Testis (tissue), 3 donors: ENCODE measurements around the gene ZDHHC7. TPM values are rescaled to one million over a fixed set of nuclear protein-coding genes. Genes with fewer than 3 reads are reported as not detected.

ENCODE experiments used
- DNase-seq: peaks from one replicate; pipeline ENCODE4 v3.0.0-alpha.2; 2019
- H3K27ac ChIP-seq, 2 donors: fragments of 200-600 bp; sonication (generic); one replicate each; pipeline ENCODE4 v1.5.1; 2019
- H3K27me3 ChIP-seq: fragments of 200-600 bp; sonication (generic); one replicate; pipeline ENCODE4 v1.5.1; 2019
- H3K36me3 ChIP-seq: fragments of 200-600 bp; sonication (generic); one replicate; pipeline ENCODE4 v1.5.1; 2017; ENCODE audit warnings: low read depth; ENCODE audit errors: missing control alignments
- H3K4me1 ChIP-seq: fragments of 200-600 bp; sonication (generic); one replicate; pipeline ENCODE4 v1.5.1; 2019
- H3K4me3 ChIP-seq, 2 donors: fragments of 200-600 bp; sonication (generic); one replicate each; pipeline ENCODE4 v1.5.1; 2017 to 2019
- H3K9me3 ChIP-seq: fragments of 200-600 bp; sonication (generic); one replicate; pipeline ENCODE4 v1.5.1; 2017
- CTCF ChIP-seq, 3 experiments: fragments of 450-650 bp in 2 of 3; fragments of 200-600 bp in 1 of 3; sonication (generic) in 1 of 3; IDR thresholded peaks; one replicate each; pipeline ENCODE4 v1.5.1; 2016 to 2019; ENCODE audit warnings: antibody characterized with exemption in 3 of 3, mild to moderate bottlenecking in 2 of 3, moderate library complexity in 1 of 3
- POLR2A ChIP-seq: fragments of 450-650 bp; IDR thresholded peaks from one replicate; pipeline ENCODE4 v1.6.1; 2017; ENCODE audit warnings: antibody characterized with exemption, mild to moderate bottlenecking, moderate library complexity
- WGBS, 2 donors: methylation state at CpG; one replicate each; pipeline ENCODE4 v1.1.5; 2018; 5-methylcytosine and 5-hydroxymethylcytosine counted together
- intact Hi-C: fragments of 100-400 bp; cut with DNase I; formaldehyde crosslinking; loops from one replicate; pipeline ENCODE4 v1.15.1; 2023; ENCODE audit warnings: low total_unique reads
- polyA plus RNA-seq: library from polyadenylated mRNA; stranded (reverse); fragments of 350-450 nt; fragmentation: Illumina TruSeq; extraction: RNeasy Lipid Tissue Mini Kit (QIAGEN cat#74804); gene quantifications from one replicate; pipeline ENCODE4 v1.2.3, GENCODE V29; 2014; ENCODE audit warnings: low read depth, low replicate concordance; ENCODE audit not compliant: insufficient read depth
- total RNA-seq, 2 donors: library from RNA; depleted of rRNA; stranded (reverse); fragments of >200 nt; gene quantifications; one replicate each; pipeline ENCODE4 v1.2.3, GENCODE V29; 2016

ZDHHC7 gene
- total and polyA plus RNA-seq, 3 donors from 2014 or later: 29.4 to 42.7 (median 35.0) TPM

- intact Hi-C loops: no loop called here
- no peak overlapping the region for H3K4me3 ChIP-seq
- no peaks in the 10 kb centered on the region for H3K9me3 ChIP-seq
- peaks cover 10% of the 10 kb centered on the region for H3K4me1 ChIP-seq
- DNase-seq: no peak
- 92 to 96% methylated on average over 5 of the region's 5 CpGs for WGBS, 2 donors
- H3K27ac ChIP-seq: no peak overlapping the region
- H3K27me3 ChIP-seq: no peaks in the 10 kb centered on the region
- TF ChIP-seq CTCF (IDR thresholded peaks at IDR 0.05) (no peak), POLR2A (no peak)
- H3K36me3 ChIP-seq: no peaks in the 10 kb centered on the region
These were observed 33.7 kb upstream of the ZDHHC7 start for GRCh38 chr16:85045077-85045476.

GRCh38 chr16:85042606-85043005 lies 31.3 kb upstream of the ZDHHC7 start:
- WGBS, 2 donors: 92 to 93% methylated on average over 6 of the region's 6 CpGs
- no peaks in the 10 kb centered on the region for H3K27me3 ChIP-seq

GRCh38 chr16:85042167-85042526 lies 30.8 kb upstream of the ZDHHC7 start:
- H3K36me3 ChIP-seq: no peaks in the 10 kb centered on the region
- peaks cover 4% of the 10 kb centered on the region for H3K4me1 ChIP-seq

More at GRCh38 chr16:85042606-85043005, 31.3 kb upstream of the ZDHHC7 start:
- Histone ChIP-seq H3K4me3 (no peak overlapping the region), H3K4me1 (peaks cover 8% of the 10 kb centered on the region), H3K9me3 (no peaks in the 10 kb centered on the region), H3K36me3 (no peaks in the 10 kb centered on the region), H3K27ac (no peak overlapping the region)
- intact Hi-C loops: no loop called here
- TF ChIP-seq CTCF (IDR thresholded peaks at IDR 0.05): no peak
- no peak for TF ChIP-seq POLR2A
- DNase-seq: no peak

GRCh38 chr16:85041219-85042166 lies 30.2 kb upstream of the ZDHHC7 start:
- DNase-seq: no peak
- no peak for TF ChIP-seq POLR2A
- TF ChIP-seq CTCF (IDR thresholded peaks at IDR 0.05): no peak
- Histone ChIP-seq H3K9me3 (no peaks in the 10 kb centered on the region), H3K4me3 (no peak overlapping the region), H3K27me3 (no peaks in the 10 kb centered on the region), H3K36me3 (no peaks in the 10 kb centered on the region), H3K4me1 (no peaks in the 10 kb centered on the region), H3K27ac (no peak overlapping the region)
- WGBS, 2 donors: 88% methylated on average over 24 to 27 of the region's 27 CpGs
- intact Hi-C loops: no loop called here

More at GRCh38 chr16:85042167-85042526, 30.8 kb upstream of the ZDHHC7 start:
- 75 to 84% methylated on average over 6 of the region's 6 CpGs for WGBS, 2 donors
- H3K27ac ChIP-seq: no peak overlapping the region
- intact Hi-C loops: no loop called here
- no peak for DNase-seq
- no peaks in the 10 kb centered on the region for H3K9me3 ChIP-seq
- no peaks in the 10 kb centered on the region for H3K27me3 ChIP-seq
- H3K4me3 ChIP-seq: no peak overlapping the region
- TF ChIP-seq POLR2A: no peak
- no peak for TF ChIP-seq CTCF (IDR thresholded peaks at IDR 0.05)
